Measurements from ENCODE around the gene P2RY6.
A peak's percentile ranks its signal among the peaks of the same experiment; 100 is the strongest.

Gene P2RY6

DNA sequence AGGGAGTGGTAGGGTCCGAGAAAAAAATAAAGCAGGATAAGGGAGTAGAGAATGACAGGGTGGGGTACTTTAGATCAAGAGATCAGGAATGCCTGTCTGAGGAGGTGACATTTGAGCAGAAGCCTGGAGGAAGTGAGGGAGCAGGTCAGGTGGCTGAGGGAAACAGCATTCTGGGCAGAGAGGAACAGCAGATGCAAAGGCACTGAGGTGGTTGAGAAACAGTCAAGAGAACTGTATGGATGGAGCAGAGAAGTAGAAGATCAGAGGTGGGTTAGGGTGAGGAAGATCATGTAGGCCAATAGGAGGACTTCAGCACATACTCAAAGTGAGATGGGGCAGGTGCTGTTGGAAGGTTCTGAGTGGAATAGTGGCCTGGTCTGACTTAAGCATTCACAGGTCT, 44.3 kb downstream of the P2RY6 start:
- DNase-seq (no peak), ATAC-seq (no peak)

DNA sequence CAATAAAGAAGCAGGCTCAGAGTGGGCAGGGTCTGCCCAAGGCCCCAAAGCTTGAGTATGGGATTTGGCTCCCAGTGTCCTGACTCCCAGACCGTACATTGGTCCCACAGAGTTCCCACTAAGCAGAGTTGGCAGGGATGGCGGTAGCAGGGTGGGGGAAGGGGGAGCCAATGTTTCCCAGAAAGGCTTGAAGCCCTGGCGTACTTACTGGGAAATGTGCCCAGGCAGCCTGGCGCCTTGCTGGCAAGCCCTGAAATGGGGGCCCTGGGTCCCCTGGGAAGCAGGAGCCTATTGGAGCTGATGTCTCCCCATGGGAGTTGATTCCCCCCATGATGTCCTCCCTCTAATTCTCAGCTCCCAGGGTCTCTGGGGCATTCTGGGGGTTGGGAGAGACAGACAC, 45.2 kb downstream of the P2RY6 start:
- DNase-seq: no peak

DNA sequence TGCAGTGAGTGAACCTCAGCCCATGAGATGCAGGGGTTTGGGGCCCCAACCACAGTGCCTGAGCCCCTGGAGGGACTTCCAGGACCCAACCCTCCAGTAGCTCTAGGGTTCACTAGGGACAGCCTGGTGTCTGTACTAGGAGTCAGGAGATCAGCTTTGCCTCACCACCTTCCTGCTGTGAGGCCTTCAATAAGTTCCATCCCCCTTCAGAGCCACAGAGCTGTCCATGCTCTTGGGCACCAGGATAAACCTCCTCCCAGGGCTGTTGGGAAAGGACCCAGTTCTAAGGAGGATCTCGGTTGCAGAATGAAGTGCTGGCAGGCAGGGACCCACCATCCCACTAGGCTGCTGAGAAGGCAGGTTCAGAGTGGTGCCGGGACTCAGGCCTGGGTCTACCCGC, 45.7 kb downstream of the P2RY6 start:
- no peak for ATAC-seq

More for the DNA sequence above, 45.2 kb downstream of the P2RY6 start:
- ATAC-seq: no peak

GRCh38 chr11:73318501-73319011, 46.4 kb downstream of the P2RY6 start:
- no peak for DNase-seq
- ATAC-seq: no peak

More for the DNA sequence above, 45.7 kb downstream of the P2RY6 start:
- no peak for DNase-seq

DNA sequence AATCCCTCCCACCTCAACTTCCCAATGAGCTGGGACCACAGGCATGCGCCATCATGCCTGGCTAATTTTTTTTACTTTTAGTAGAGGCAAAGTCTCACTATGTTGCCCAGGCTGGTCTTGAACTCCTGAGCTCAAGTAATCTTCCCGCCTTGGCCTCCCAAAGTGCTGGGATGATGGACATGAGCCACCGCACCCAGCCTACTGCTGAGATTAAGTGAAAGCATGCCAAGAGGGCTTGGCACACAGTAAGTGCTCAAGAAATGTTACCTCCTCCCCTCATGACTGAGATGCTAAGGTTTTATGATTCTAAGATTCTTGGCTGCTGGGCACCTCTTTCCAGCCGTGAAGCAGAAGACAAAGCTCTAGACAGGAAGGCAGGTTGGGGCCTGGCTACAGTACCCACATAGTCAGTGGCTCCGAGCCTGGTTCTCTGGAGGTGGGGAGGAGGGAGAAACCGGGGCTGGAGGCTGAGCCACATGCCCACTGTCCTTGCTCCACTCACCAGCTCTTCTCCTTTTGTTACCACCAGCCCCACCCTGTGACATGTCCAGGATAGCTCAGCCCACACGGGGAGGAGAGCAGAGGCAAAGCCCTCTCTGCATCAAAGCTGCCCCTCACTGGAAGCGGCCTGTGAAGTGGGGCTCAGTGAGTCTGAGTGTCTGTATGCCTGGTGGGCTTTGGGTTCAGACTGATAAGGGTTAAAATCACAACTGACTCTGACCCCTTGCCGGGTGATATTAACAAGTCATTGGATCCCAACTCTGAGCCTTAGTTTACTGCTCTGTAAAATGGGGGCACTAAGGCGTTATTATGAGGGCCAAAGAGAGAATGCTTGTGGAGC, 48.8 kb downstream of the P2RY6 start:
- ATAC-seq (no peak), DNase-seq (no peak)

- no peak for DNase-seq
- no peak for ATAC-seq
Measured at GRCh38 chr11:73321604-73322381, 49.7 kb downstream of the P2RY6 start.

DNA sequence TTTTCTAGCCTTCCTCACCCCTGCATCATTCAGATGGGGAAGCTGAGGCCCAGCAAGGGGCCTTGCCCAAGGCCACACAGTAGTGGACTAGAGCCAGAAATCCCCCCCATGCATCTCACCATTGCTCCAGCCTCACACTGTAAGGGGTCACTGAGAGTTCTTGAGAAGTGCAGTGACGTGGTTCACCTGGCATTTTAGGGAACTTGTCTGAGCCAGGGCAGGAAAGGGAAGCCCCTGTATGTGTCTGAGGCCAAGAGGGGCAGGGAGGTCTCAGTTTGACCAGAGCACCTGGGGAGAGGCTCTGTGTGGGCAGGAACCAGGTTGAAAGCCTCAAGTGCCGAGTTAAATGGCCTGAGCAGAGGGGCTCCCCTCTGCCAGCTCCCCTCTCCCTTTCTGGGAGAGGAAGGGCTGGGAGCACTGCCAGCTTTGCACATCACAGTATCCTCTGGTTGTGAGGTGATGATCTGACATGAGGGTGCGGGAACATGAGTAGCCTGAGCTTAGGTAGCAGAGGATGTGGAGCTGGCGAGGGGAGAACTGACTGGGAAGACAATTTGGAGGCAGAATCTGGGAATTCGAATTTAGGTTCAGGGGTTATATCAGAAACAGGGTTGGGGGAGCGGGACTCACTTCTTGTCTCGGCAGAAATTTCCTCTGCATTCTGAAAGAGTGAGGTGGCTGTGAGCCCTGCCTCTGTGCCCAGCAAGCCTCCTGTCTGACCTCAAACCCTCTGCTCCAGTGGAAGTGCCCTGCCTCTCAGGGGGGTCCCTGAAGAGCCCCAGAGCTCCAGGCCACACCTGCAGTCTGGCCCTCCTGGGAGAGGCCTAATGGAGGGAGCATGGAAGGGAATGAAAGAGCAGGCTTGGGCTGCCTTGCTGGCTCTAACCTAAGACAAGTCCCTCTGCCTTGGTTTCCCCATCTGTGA, 50.5 kb downstream of the P2RY6 start:
- no peak for ATAC-seq

DNA sequence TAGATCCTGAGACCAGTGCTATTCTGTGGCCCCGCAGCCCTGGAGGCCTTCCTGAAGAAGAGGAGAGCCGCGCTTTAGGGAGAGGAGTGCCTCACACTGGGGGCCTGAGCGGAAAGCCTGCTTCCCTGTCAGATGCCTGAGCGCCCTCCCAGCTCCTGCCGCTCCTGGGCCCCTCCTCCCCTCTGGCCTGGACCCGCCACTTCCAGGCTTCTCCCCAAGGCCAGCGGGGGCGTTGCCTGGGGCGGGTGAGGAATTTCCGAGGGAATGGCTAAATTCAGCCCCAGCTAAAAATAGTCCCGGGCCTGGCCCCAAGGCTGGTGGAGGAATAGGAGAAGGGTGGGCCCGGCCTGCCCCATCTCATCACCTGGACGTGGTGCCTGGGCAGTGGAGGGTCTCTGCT, 51.3 kb downstream of the P2RY6 start:
- no peak for ATAC-seq
- no peak for DNase-seq

More for the DNA sequence above, 50.5 kb downstream of the P2RY6 start:
- no peak for DNase-seq

- DNase-seq (no peak), ATAC-seq (no peak)
Measured at GRCh38 chr11:73324116-73324515, 52.0 kb downstream of the P2RY6 start.

GRCh38 chr11:73324665-73325035, 52.5 kb downstream of the P2RY6 start:
- DNase-seq (no peak), ATAC-seq (no peak)

DNA sequence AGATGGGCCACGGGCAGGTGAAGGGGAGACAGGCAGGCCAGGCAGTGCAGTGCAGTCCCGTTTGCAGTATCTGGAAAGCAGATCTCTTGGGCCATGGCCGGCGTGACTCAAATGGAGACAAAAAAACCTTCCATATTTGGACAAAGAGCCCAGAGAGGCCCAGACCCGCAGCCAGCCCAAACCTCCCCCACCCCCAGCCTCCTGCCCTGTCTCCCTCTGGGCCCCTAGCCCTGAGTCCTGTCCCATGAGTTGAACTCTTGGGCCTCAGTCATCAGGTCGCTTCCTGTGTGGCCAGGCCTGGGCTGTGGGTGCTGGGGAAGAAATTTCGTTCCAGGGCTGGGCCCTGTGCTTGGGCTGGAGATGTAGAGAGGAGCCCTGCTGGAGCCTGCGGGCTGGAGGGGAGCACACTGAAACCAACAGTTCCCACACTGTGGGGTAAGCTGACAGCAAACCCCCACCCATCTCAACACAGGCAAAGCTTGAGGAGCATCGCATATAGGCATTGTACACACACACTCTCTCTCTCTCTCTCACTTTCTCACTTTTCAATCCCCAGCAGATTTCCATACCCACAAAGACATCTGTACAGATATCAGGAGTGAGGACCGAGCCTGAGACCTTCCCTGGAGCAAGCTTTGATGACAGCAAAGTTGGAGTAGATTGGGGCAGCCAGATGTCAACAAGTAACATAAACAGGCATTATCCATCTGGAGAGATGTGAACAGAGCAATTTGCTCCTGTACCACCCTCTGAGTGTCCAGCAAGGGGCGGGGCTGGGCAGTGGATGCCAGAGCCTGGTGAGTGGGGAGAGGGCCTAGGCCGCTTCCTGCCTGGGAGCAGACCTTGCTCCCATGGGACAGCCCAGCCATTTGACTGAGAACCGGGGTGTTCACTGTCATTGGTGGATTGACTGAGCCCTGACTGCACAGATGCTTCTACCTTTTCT, 53.2 kb downstream of the P2RY6 start:
- ATAC-seq: no peak
- DNase-seq: no peak

DNA sequence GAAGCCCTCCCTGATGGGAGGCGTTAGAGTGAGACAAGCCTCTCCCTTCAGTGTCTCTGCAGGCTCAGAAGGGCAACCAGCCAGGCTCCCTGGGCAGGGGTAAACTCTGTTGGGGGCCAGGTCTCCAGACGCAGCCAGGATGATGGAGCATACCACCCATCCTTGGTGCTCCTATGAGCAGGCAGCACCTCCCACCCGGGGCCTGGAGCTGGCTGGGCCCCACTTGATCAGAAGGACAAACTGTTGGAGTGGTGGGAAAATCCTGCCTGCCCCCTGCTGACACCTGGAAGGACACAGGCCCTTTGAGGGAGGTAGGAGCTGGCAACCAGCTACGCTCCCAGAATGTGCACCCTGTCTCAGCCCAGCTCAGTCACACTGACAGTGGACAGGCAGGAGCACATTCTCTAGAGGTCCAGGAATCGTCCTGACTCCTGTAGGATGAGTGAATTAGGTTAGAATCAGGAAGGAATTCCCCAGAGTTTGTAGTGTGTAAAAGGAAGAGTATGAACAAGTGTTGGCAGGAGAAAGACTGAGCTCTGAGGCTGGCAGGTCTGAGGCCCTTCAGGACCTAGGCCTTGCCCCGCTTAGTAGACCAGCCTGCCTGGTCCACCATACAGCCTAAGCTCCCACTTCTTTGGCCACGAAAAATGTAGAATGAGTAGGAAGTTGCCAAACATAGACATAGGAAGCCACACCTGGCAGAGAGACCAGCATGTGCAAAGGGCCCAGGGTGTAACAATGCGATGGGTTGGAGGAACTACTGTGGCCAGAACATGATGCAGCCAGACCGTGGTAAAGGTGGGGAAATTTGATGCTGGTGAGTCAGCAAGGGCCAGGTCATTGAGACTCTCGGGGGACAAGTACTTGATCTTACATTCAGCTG, 55.0 kb downstream of the P2RY6 start:
- peak; percentile 67 for ATAC-seq
- no peak for DNase-seq

DNA sequence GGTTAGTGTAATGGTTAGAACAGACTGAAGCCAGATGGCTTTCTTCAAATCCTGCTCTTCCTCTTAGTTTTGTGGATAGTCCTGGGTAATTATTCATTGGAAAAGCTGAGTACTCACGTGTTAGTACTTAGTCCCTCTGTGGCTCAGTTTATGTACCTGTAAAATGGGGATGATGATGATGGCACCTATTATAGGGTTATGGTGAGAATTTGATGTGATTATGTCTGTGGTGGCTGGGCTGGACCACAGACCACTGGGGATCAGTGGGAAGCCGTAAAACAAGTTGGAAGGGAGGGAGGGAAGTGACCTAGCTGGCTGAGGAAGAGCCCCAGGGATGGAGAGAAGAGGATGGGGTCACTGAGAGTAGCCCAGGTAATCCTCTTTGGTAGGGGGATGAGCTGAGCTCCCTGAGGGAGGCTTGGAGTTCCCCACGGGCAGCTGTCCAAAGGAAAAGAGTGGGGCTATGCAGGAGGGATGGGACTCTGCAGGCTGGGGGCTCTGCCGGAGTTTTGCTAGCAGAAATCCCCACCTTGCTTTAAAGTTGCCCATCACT, 55.8 kb downstream of the P2RY6 start:
- ATAC-seq (no peak), DNase-seq (no peak)

- ATAC-seq (no peak), DNase-seq (no peak)
Measured at GRCh38 chr11:73330569-73331093, 58.5 kb downstream of the P2RY6 start.

GRCh38 chr11:73331138-73331916, 59.2 kb downstream of the P2RY6 start:
- ATAC-seq (no peak), DNase-seq (no peak)

- DNase-seq (no peak), ATAC-seq (no peak)
Measured at GRCh38 chr11:73333173-73333572, 61.0 kb downstream of the P2RY6 start.

DNA sequence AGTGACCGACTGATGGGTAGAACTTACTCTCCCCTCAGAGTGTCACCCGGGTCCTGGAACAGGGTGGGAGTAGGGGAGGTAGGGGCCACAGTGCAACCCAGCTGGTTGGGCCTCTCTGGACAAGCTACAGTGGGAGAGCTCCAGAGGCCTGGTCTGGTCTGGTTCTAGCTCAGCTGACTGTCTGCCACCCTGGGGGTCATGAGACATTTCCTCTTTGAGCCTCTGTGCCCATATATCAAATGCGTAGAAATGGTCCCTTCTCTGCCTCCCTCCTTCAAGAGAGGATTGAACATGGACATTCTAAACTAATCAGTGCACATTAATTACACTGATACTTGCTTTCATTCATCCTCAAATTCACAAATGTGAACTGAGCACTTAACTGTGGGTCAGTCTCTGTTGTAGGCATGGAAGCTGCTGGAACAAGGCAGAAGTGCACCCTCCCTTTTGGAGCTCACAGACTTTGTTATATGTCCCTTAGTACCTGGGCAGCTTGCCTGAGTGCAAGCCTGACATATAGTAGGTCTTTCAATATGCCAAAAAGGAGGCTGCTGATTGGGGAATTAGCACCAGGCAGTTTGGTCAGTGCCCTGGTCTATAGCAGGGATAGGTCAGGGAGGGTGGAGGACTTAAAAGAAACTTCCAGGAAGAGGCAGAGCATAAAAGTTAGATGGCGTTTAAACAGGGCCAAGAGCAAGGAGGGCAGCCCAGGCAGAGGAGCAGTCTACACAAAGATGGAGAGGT, 61.7 kb downstream of the P2RY6 start:
- no peak for DNase-seq

More for the DNA sequence above, 61.7 kb downstream of the P2RY6 start:
- ATAC-seq: no peak

All from stimulated activated naive CD8-positive, alpha-beta T cell treated with anti-CD3 and anti-CD28 coated beads, Interleukin-15, Interleukin-2, amounts not matched to agents 100 U/mL and 50 U/mL, for 24 hours (primary cell).